Measurements from ENCODE around the gene NR1I2. TPM values are rescaled to one million over a fixed set of nuclear protein-coding genes. Genes with fewer than 3 reads are reported as not detected.

NR1I2 gene
- total RNA-seq, 4 donors from 2014 or later, result 78.0 to 271 (median 158) TPM

GRCh38 chr3:119762876-119763275, 19.0 kb upstream of the NR1I2 start:
- in situ Hi-C loops (cut with MboI; ENCODE audit: low pct_ligation_motif_present in 1 of 4, low pct_unique_long_range_greater_than_20kb in 1 of 4, low sequenced_read_pairs in 3 of 4), result no loop called here
- Histone ChIP-seq H3K4me3 (no peak overlapping the region), H3K4me1 (no peaks in the 10 kb centered on the region), H3K9me3 (peaks cover 3 to 5% of the 10 kb centered on the region in 2 donors), H3K36me3 (no peaks in the 10 kb centered on the region), H3K27me3 (no peaks in the 10 kb centered on the region), H3K27ac (no peak overlapping the region)
- WGBS, 2 donors (ENCODE audit: low coverage in 1 of 2), result 90 to 93% methylated on average over 2 of the region's 2 CpGs
- no peak for TF ChIP-seq POLR2A (IDR thresholded peaks at IDR 0.05)
- intact Hi-C loops (cut with DNase I; ENCODE audit: low total_unique reads), result no loop called here
- DNase-seq, result no peak

DNA sequence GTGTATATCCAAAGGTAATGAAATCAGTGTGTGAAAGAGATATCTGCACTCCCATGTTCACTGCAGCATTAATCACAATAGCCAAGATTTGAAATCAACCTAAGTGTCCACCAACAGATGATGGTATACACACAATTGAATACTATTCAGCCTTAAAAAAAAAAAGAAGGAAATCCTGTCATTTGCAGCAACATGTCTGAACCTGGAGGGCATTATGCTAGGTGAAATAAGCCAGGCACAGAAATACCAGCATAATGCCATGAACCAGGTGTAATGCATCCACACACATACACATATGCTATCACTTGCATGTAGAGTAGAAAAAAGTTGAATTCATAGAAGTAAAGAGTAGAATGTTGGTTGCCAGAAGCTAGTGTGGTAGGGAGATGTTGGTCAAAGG, 18.4 kb upstream of the NR1I2 start:
- no peak for DNase-seq
- H3K9me3 ChIP-seq, result peaks cover 3 to 5% of the 10 kb centered on the region in 2 donors
- intact Hi-C loops (cut with DNase I; ENCODE audit: low total_unique reads) (no loop called here), in situ Hi-C loops (cut with MboI; ENCODE audit: low pct_ligation_motif_present in 1 of 4, low pct_unique_long_range_greater_than_20kb in 1 of 4, low sequenced_read_pairs in 3 of 4) (no loop called here)
- no peaks in the 10 kb centered on the region for H3K36me3 ChIP-seq
- TF ChIP-seq POLR2A (IDR thresholded peaks at IDR 0.05), result no peak
- TF ChIP-seq POLR2AphosphoS5 (IDR thresholded peaks at IDR 0.05), result no peak
- no peak for TF ChIP-seq EP300 (IDR thresholded peaks at IDR 0.05; ENCODE audit: low read depth)
- TF ChIP-seq, protein P1, sequence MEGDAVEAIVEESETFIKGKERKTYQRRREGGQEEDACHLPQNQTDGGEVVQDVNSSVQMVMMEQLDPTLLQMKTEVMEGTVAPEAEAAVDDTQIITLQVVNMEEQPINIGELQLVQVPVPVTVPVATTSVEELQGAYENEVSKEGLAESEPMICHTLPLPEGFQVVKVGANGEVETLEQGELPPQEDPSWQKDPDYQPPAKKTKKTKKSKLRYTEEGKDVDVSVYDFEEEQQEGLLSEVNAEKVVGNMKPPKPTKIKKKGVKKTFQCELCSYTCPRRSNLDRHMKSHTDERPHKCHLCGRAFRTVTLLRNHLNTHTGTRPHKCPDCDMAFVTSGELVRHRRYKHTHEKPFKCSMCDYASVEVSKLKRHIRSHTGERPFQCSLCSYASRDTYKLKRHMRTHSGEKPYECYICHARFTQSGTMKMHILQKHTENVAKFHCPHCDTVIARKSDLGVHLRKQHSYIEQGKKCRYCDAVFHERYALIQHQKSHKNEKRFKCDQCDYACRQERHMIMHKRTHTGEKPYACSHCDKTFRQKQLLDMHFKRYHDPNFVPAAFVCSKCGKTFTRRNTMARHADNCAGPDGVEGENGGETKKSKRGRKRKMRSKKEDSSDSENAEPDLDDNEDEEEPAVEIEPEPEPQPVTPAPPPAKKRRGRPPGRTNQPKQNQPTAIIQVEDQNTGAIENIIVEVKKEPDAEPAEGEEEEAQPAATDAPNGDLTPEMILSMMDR (IDR thresholded peaks at IDR 0.05), result no peak
- no peak overlapping the region for H3K4me3 ChIP-seq
- H3K4me1 ChIP-seq, result no peaks in the 10 kb centered on the region
- H3K27ac ChIP-seq, result no peak overlapping the region
- H3K27me3 ChIP-seq, result no peaks in the 10 kb centered on the region

GRCh38 chr3:119765239-119765638, 16.7 kb upstream of the NR1I2 start:
- peaks cover 3 to 5% of the 10 kb centered on the region in 2 donors for H3K9me3 ChIP-seq
- no peaks in the 10 kb centered on the region for H3K27me3 ChIP-seq
- TF ChIP-seq EP300 (IDR thresholded peaks at IDR 0.05; ENCODE audit: low read depth) (no peak), POLR2AphosphoS5 (IDR thresholded peaks at IDR 0.05) (no peak), POLR2A (IDR thresholded peaks at IDR 0.05) (no peak)
- TF ChIP-seq, protein P1 (IDR thresholded peaks at IDR 0.05), result no peak
- H3K27ac ChIP-seq, result no peak overlapping the region
- WGBS, 2 donors (ENCODE audit: low coverage in 1 of 2), result 91 to 100% methylated on average over 1 of the region's 1 CpG
- no peak for DNase-seq
- intact Hi-C loops (cut with DNase I; ENCODE audit: low total_unique reads) (no loop called here), in situ Hi-C loops (cut with MboI; ENCODE audit: low pct_ligation_motif_present in 1 of 4, low pct_unique_long_range_greater_than_20kb in 1 of 4, low sequenced_read_pairs in 3 of 4) (no loop called here)
- no peaks in the 10 kb centered on the region for H3K36me3 ChIP-seq
- H3K4me3 ChIP-seq, result no peak overlapping the region
- peaks cover 0 to 7% (median 0%) of the 10 kb centered on the region in 4 donors for H3K4me1 ChIP-seq

DNA sequence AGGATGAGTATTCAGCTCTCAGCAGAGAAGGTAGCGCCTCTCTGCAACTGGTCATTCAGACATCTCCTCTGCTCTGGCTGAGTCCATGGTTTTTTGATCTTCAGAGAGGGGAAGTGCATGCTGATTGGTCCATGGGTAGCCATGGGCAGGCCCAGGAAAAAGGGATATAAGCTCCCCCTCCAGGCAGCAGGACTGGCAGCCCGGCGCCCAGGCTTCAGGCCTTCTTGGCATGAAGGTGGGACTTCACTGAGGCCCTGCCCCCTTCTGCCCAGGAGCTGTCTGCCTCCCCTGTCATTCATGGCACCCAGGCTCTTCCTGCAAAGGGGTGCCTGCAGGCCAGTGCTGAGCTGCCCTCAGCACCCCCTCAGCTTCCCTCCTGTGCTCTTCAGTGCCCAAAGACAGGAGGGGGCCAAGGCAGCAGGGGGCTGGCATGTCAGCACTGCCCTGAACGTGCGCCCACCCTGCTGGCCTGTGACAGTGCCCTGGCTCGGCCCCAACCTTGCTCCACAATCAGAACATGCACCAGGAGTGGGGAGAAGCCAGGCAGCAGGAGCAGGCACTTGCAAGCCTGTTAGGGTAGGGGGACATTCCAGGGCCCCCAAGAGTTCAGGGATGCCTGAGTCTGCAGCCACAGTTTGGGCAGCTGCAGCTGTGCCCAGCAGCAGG, 13.8 kb upstream of the NR1I2 start:
- no peak overlapping the region for H3K4me3 ChIP-seq
- in situ Hi-C loops (cut with MboI; ENCODE audit: low pct_ligation_motif_present in 1 of 4, low pct_unique_long_range_greater_than_20kb in 1 of 4, low sequenced_read_pairs in 3 of 4), result no loop called here
- H3K27ac ChIP-seq, result no peak overlapping the region
- H3K27me3 ChIP-seq, result no peaks in the 10 kb centered on the region
- 89% methylated on average over 4 of the region's 6 CpGs; no CpG with 5 or more reads in 1 of the 2 donors for WGBS, 2 donors (ENCODE audit: low coverage in 1 of 2)
- no peaks in the 10 kb centered on the region for H3K36me3 ChIP-seq
- H3K9me3 ChIP-seq, result no peaks in the 10 kb centered on the region
- peaks cover 0 to 7% (median 0%) of the 10 kb centered on the region in 4 donors for H3K4me1 ChIP-seq
- no peak for DNase-seq
- TF ChIP-seq, protein P1 (IDR thresholded peaks at IDR 0.05), result no peak
- TF ChIP-seq EP300 (IDR thresholded peaks at IDR 0.05; ENCODE audit: low read depth) (no peak), POLR2A (IDR thresholded peaks at IDR 0.05) (no peak), POLR2AphosphoS5 (IDR thresholded peaks at IDR 0.05) (no peak)
- intact Hi-C loops (cut with DNase I; ENCODE audit: low total_unique reads), result no loop called here
